EH (cell line): ENCODE data around the gene TJP3.

ENCODE experiments used
- DNase-seq: peaks from one replicate; pipeline ENCODE4 v3.0.0-alpha.2; 2015; ENCODE audit warnings: low read depth

TJP3 gene

DNA sequence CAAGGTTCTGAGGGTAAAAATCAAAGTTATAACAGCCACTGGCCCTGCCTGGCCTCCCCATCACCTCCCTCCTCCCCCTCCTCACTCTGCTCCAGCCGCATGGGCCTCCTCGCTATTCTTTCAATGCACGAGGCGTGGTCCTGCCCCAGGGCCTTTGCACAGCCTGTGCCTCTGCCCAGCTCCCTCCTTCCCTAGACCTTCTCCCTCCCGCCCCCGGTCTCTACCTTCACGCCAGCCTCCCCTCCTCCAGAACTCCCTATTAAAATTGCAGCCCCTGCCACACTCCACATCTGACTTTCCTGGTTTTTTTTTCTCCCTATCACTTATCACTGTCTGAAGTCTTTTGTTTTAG, 60.5 kb downstream of the TJP3 start:
- DNase-seq = no peak

- no peak for DNase-seq
Observed at GRCh38 chr19:3769494-3769893, 61.3 kb downstream of the TJP3 start.

DNA sequence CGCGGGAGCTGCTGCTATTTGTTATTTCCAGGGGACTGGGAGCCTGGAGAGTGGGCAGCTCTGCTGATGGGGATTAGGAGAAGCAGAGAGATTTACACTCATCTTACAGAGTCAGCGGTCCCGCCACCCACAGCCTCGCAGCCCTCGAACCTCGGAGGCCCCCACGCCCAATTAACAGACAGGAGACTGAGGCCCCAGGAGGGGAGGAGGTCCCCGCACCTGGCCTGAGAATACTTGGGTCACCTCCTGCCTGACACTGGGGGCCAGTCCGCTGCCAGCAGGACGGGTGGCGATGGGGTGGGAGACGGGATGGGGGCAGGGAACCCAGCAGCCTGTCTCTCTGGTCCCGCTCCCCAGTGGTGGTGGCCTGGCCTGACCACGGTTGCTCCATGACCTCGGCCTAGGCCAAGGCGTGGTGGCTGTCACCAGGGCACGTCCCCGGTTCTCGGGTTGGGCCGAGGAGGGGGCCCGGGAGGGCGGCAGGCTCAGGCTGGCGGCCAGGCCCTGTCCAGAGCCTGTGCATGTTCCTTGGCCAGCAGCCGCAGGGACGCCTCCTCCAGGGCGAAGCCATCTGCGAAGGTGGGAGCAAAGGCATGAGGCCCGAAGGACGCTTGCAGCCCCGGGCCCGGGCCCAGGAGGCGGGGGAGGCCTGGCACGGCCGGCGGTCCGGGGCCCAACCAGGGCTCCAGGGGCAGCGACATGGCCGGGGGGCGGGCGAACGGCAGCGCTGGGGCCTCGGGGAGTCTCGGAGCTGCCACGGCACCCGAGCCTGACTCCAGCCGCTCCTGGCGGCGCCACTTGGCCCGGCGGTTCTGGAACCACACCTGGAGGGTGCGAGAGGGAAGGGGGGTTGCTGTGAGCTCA, 62.2 kb downstream of the TJP3 start:
- DNase-seq = no peak

DNA sequence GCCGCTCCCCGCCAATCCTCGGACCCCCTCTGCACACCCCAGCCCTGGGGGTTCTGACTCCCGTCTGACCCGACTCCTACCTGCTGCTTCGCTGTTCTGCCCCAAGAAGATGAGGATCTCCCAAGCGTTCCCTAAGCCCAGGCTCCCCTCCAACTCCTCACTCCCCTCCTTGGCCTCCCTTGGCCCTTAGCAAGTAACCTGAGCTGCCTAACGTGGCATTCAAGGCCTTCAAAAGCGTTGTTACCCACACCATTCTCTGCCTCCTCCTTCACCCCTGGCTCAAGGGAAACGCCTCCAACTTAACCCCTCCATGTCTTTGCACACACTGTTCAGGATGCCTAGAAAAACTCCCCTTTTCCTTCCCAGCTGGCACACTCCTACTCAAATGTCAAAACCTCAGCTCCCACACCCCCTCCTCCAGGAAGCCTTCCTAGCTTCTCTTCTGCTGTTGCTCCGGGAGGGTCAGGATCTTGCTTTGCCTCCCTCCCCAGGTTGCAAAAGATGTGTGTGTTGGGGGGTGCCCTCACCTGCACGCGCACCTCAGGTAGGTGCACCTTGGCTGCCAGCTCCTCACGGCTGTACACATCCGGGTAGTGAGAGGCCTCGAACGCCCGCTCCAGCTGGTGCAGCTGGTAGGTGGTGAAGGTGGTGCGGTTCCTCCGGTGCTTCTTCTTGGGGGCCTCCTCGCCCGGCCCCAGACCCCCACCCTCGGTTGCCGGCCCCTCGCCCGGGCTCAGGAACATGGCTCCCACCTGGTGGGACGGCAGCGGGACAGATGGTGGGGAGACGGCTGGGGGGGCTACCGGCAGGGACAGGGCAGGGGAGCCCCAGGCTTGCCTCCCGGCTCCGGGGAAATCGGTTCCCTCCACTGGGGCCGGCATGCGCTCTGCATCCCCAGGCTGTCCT, 63.1 kb downstream of the TJP3 start:
- no peak for DNase-seq

DNA sequence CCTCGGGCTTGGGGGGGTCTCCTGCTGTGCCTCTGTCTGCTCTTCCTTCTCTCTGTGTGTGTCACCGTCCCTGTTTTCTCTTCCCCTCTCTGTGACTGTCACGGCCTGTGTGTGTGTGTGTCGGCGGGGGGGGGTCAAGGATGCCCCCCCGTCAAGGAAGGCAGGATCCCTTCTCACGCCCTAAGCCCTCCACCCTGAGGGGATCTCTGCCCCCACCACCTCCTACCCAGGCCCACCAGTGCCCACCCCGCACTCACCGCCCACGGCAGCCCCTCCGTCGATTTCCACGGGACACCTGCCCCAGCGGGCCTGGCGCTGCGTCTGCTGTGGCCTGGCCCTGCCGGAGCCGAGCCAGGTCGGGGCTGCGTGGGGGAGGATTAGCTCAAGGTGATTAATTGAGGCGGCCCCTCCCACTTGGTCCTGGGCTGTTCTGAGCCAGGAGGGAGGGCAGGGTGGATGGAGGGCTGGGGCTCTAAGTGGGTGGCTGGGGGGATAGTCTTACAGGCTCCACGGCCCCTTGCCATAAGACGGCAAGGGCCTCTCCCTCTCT, 63.8 kb downstream of the TJP3 start, which contains the start of gene RAX2:
RAX2 (minus strand) TSS at position 323 of the 550 bp plus-strand sequence. CDS start 486 bp downstream, outside the sequence.
- no peak for DNase-seq

- no peak for DNase-seq
Observed at GRCh38 chr19:3773814-3774515, 65.8 kb downstream of the TJP3 start.

GRCh38 chr19:3774621-3775373, 66.6 kb downstream of the TJP3 start:
- no peak for DNase-seq

- no peak for DNase-seq
Observed at GRCh38 chr19:3775374-3775711, 67.2 kb downstream of the TJP3 start.

DNA sequence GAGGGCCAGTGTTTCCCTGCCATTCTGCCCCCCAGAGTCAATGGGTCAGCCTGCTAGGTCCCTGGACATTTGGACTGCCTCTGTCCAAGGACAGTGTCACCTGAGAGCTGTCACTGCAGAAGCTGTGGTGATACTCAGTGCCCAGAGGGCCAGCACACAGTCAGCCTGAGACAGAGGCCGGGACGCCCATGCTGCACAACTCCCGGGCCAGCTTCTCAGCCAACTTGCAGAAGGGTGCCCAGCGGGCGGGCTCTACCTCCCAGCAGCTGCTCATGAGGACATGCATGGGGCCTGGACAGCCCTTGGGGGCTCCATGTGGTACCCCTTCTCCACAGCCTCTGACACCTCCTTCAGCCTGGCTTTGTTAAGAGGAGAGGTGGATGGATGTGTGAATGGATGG, 67.6 kb downstream of the TJP3 start:
- no peak for DNase-seq

GRCh38 chr19:3776479-3777040, 68.4 kb downstream of the TJP3 start:
- no peak for DNase-seq

- no peak for DNase-seq
Observed at GRCh38 chr19:3778104-3778867, 70.1 kb downstream of the TJP3 start.

GRCh38 chr19:3778899-3779723, 70.9 kb downstream of the TJP3 start:
- DNase-seq = no peak

DNA sequence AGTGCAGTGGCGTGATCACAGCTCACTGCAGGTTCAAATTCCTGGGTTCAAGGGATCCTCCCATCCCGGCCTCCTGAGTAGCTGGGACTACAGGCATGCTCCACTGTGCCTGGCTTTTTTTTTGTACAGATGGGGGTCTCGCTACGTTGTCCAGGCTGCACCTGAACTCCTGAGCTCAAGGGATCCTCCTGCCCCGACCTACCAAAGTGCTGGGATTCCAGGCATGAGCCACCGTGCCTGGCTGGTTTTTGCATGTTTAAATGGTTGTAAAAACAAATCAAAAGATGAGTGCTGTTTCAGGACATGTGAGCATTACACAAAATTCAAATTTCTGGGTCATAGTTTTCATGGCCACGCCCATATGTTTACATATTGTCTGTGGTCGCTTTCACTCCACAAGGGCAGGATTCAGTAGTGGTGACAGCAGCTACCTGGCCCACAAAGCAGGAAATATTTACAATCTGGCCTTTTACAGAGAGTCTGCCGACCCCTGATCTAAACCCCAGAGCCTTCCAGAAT, 72.7 kb downstream of the TJP3 start:
- no peak for DNase-seq

DNA sequence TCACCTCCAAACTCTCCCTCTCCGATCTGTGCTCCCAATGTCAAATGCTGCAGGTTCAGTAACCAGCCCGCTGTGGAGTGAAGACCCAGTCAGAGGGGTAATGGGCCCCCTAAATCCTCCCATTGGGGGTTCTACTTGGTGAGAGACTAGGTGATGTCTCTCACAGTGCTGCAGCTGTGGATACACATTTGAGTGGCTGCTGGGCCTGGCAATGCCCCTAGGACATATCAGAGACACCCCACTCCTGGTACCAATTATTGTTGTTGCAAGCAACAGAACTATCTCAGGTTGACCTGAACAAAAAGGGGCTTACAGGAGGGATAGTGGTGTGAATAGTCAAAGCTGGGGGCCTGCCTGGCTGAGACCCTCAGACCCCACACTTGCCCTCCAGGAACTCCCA, 73.4 kb downstream of the TJP3 start:
- no peak for DNase-seq

GRCh38 chr19:3782330-3782729, 74.1 kb downstream of the TJP3 start:
- no peak for DNase-seq

DNA sequence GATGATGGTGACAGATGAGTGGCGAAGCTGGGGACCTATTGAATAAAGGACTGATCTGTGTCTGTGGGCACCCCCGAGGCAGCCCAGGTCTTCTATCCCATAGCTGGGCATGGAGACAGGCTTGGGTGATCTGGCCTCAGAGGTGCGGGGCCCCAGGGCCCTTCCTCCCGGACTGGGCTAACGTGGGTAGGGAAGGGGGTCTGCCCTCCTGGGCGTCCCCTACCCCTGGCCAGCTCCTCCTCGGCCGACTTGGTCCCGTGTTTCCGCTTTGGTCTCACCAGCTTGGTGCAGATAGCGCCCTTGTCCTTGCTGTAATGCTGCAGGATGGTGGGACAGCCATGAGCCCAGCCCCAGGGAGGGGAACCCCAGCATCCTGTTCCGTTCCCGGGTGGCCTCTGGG, 74.7 kb downstream of the TJP3 start:
- no peak for DNase-seq

DNA sequence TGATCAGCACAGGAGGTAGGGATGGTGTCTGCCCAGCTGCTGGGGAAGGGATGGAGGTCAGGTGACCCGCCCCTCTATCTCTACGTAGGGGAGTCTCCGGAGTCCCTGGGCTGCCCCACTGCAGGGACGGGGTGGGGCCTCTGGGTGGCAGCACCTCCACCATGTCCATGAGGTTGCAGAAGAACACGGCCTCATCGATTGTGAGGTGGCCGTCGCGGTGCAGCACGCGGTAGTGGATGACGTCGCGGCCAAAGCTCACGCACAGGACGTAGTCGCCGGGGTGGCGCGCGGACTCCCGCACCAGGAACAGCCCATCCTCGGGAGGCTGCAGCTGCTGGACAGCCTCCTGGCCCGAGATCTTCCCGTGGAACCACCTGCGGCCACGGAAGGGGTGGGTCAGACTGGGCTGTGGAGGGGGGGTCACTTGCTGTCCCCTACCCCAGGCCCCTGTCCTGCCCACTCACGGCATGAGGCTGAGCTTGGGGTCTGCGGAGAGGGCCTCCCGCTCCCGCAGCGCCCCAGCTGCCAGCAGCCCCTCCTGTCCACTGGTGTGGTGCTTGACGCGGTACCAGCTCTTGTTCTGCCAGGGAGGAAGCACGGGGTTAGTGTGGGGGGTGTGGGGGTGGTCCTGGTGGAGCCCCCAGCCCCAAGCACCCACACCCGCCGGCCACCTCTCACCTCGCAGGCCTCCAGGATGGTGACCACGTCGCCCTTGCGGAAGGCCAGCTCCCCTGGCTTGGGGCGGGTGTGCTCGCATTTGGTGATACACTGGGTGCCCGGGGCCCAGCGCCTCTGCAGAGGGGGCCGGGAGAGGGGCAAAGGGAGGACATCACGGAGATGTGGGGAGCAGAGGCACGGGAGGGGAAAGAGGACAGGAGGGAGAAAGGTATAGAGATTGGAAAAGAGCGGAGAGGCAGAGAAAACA, 75.7 kb downstream of the TJP3 start:
- no peak for DNase-seq
